T-helper 1 cell treated with Interleukin-12 subunit alpha and Interleukin-12 subunit beta and Interleukin-4 antibody, amounts not matched to agents 30 μg/mL and 1 μg/mL, for 36 hours (primary cell): ENCODE data around the gene AARS2.
"Not testable (repeated sequence)": the region's sequence is repeated elsewhere in the genome, so short reads cannot be mapped to it uniquely, and the experiment has no call there.

Experiments
- H3K27ac Mint-ChIP-seq: one replicate; pipeline ENCODE4 v1.8.0; 2021; ENCODE audit warnings: mild to moderate bottlenecking, mixed read lengths
- H3K27me3 Mint-ChIP-seq: one replicate; pipeline ENCODE4 v1.8.0; 2021; ENCODE audit warnings: low read depth, mixed read lengths
- H3K36me3 Mint-ChIP-seq: one replicate; pipeline ENCODE4 v1.8.0; 2021; ENCODE audit warnings: low read depth, mixed read lengths
- H3K4me1 Mint-ChIP-seq: one replicate; pipeline ENCODE4 v1.8.0; 2021; ENCODE audit warnings: low read depth, mixed read lengths
- H3K4me3 Mint-ChIP-seq: one replicate; pipeline ENCODE4 v1.8.0; 2021; ENCODE audit warnings: mild to moderate bottlenecking, moderate library complexity, mixed read lengths
- H3K9me3 Mint-ChIP-seq: one replicate; pipeline ENCODE4 v1.8.0; 2021; ENCODE audit warnings: mixed read lengths

The AARS2 gene

DNA sequence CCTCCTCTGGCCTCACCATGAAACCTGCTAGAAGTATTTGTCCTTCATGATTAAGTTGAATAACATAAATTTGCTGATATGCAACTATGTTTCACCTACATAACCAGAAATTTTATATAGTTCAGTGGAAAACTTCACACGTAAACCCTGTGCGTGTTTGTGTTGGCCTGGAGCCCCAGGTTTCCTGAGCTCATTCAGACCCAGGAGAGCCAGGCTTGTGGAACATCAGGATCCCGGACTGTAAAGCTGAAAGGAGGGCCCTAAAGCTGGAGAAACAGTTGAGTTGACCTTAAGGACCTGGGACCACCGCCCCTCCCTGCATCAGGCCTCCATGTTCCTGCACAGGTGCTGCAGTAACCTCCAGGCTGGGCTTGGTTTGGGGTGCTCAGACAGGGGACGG, 26.2 kb upstream of the AARS2 start:
- H3K36me3 Mint-ChIP-seq: no peaks in the 10 kb centered on the region
- H3K4me3 Mint-ChIP-seq: no peak overlapping the region
- no peaks in the 10 kb centered on the region for H3K4me1 Mint-ChIP-seq
- peaks cover 32% of the 10 kb centered on the region for H3K27me3 Mint-ChIP-seq
- no peaks in the 10 kb centered on the region for H3K9me3 Mint-ChIP-seq
- H3K27ac Mint-ChIP-seq: no peak overlapping the region

DNA sequence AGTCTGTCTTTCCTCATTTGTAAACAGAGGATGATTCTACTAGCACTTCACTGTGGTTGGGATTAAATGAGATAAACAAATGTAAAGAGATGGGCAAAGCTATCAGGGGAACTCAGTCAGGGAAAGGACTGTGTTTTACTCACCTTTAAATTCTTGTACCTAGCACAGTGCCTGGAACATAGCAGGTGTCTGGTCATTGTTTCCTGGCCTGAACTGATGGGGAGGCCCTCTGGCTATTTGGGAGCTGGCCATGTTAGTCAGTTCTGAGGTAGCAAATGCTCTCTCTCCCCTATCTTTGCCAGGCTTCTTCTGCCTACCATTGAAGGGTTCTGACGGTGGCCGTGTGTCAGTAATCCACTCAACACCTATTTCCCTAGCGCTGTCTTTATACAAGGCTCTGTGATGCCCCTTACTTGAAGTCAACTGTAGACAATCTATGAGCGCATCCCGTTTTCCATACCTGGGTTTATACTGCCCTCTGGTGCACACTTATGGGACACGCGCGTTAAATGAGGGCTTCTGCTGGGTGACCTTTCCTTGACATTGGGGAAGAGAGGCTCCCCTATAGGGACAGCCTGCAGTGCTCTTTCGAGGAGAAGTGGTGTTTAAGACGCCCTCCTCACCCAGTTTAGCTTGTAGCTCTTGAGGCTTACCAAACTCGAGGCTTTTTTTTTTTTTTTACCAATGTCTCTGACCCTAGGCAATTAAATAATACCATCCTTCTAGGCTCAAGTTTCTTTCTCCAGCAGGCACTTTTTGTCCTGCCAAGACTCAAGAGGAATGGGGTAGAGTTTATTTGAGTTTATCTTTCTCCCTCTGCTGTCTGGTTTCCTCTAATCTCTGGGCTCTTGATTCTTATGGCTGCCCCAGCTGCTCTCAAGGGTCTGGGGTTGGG, 25.3 kb upstream of the AARS2 start:
- no peak overlapping the region for H3K27ac Mint-ChIP-seq
- no peak overlapping the region for H3K4me3 Mint-ChIP-seq
- peaks cover 27% of the 10 kb centered on the region for H3K27me3 Mint-ChIP-seq

DNA sequence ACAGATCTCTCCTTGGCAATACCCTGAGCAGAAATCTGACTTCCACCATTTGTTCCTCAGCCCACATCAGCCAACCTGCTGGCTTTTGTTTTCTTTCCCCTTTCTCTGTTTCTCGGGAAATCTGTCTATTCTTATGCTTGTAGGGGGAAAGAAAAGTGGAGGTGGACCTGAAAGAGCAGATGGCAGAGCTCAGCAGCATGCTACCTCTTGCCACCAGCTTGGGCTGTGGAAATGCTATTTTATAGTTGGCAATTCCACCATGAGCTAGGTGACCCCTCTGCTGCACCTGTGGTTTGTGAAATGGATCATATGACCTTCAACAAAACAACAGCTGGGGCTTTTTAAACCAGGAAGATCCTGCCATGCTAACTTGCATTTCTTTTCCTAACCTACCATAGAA, 22.5 kb upstream of the AARS2 start:
- no peaks in the 10 kb centered on the region for H3K9me3 Mint-ChIP-seq
- H3K4me3 Mint-ChIP-seq: no peak overlapping the region
- H3K4me1 Mint-ChIP-seq: no peaks in the 10 kb centered on the region
- no peak overlapping the region for H3K27ac Mint-ChIP-seq
- H3K36me3 Mint-ChIP-seq: no peaks in the 10 kb centered on the region
- peaks cover 9% of the 10 kb centered on the region for H3K27me3 Mint-ChIP-seq

More for the DNA sequence above, 25.3 kb upstream of the AARS2 start:
- H3K36me3 Mint-ChIP-seq: no peaks in the 10 kb centered on the region
- no peaks in the 10 kb centered on the region for H3K4me1 Mint-ChIP-seq
- H3K9me3 Mint-ChIP-seq: no peaks in the 10 kb centered on the region

DNA sequence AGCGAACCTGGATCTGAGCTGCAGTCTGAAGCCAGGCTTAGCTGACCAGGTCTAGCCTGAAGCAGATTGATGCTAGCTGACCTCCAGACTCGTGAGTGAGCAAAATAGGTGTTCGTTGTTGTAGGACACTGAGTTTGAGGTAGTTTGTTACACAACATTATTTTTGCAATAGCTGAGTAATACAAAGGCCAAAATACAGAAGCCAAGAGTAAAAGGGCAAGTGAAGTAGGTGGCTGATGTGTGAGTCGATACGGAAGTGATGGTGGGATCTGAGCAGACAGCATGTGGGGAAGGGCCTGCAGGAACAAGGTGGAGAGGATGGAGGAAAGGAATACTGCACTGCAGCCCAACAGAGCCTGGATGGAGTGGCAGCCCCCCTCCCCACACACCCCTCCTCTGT, 20.8 kb upstream of the AARS2 start:
- Mint-ChIP-seq H3K4me1 (no peaks in the 10 kb centered on the region), H3K36me3 (no peaks in the 10 kb centered on the region), H3K27ac (no peak overlapping the region), H3K27me3 (peaks cover 26% of the 10 kb centered on the region), H3K9me3 (no peaks in the 10 kb centered on the region), H3K4me3 (no peak overlapping the region)

DNA sequence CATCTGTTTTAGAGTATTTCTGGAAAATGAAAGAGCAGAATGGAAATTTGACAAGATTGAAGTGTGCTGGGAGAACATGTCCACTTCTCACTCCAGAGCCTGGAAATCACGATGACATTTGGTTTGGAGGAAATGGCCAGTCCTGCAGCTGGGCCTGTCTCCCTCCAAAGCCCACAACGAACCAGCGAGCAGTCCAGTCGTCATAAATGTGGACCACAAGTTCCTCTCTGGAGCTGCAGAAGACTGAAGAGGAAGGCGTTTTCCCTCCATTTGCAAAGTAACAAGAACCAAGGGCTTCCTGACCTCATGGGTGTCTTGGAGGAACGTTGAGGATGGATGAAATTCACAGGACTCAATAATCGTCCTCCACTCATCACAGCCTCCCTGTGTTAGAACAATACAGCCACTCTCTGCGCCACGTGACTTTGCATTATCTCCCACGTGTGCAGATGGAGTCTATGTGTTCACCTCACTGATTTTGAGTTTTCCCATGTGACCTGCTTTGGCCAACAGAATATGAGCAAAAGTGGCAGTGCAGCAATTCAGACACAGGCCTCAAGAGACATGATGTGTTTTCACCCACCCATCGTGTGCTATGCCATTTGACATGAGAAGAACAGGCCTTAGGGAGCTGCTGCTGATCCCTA, 20.2 kb upstream of the AARS2 start:
- H3K27ac Mint-ChIP-seq: no peak overlapping the region
- peaks cover 32% of the 10 kb centered on the region for H3K27me3 Mint-ChIP-seq
- H3K9me3 Mint-ChIP-seq: no peaks in the 10 kb centered on the region
- no peaks in the 10 kb centered on the region for H3K4me1 Mint-ChIP-seq
- no peaks in the 10 kb centered on the region for H3K36me3 Mint-ChIP-seq
- H3K4me3 Mint-ChIP-seq: no peak overlapping the region

DNA sequence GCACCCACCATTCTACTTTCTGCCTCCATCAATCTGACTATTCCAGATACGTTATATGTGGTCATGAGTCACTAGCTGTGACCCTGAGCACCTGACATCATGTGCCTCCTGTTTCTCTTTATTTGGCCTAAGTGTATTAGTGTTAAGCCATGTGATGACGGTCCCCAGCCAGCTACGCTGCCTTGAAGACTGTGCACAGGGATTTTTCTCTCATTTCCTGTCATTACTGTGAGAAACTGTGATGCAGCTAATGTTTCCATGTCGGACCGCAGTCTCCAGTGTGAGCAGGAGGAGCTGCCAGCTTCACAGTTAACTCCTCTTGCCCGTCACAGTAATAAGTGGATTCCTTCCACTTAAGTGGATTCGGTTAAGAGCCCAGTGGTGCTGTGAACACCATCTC, 19.4 kb upstream of the AARS2 start:
- H3K27ac Mint-ChIP-seq: no peak overlapping the region
- no peaks in the 10 kb centered on the region for H3K36me3 Mint-ChIP-seq
- peaks cover 39% of the 10 kb centered on the region for H3K27me3 Mint-ChIP-seq
- no peaks in the 10 kb centered on the region for H3K9me3 Mint-ChIP-seq
- H3K4me3 Mint-ChIP-seq: no peak overlapping the region
- H3K4me1 Mint-ChIP-seq: no peaks in the 10 kb centered on the region

DNA sequence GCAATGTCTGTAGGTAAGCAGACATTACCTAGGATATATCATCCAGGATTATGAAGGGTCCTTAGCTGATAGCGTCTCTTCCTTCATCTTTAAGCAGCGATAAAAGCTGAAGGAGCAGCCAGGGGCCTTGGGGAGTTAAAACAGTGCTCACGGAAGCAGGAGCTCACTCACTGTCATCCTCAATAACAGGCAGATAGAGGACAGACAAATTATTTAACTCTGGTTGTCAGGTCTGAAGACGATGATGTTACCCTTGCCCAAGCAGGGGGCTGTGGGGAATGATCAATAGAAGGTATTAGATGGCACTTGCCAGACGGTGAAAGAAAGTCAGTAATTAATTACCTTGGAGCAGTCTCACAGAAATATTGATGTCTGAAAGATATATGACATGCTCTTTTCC, 16.7 kb upstream of the AARS2 start:
- Mint-ChIP-seq H3K9me3 (no peaks in the 10 kb centered on the region), H3K4me1 (no peaks in the 10 kb centered on the region), H3K4me3 (no peak overlapping the region), H3K27ac (no peak overlapping the region), H3K36me3 (no peaks in the 10 kb centered on the region), H3K27me3 (peaks cover 45% of the 10 kb centered on the region)

DNA sequence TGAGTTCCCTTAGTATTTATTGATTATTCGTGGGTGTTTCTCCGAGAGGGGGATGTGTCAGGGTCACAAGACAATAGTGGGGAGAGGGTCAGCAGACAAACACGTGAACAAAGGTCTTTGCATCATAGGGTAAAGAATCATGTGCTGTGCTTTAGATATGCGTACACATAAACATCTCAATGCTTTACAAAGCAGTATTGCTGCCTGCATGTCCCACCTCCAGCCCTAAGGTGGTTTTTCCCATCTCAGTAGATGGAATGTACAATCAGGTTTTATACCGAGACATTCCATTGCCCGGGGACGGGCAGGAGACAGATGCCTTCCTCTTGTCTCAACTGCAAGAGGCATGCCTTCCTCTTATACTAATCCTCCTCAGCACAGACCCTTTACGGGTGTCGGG, 15.1 kb upstream of the AARS2 start:
- H3K4me3 Mint-ChIP-seq, H3K36me3 Mint-ChIP-seq, H3K27ac Mint-ChIP-seq, H3K4me1 Mint-ChIP-seq, H3K9me3 Mint-ChIP-seq: not testable (repeated sequence)
- H3K27me3 Mint-ChIP-seq: peaks cover 41% of the 10 kb centered on the region

DNA sequence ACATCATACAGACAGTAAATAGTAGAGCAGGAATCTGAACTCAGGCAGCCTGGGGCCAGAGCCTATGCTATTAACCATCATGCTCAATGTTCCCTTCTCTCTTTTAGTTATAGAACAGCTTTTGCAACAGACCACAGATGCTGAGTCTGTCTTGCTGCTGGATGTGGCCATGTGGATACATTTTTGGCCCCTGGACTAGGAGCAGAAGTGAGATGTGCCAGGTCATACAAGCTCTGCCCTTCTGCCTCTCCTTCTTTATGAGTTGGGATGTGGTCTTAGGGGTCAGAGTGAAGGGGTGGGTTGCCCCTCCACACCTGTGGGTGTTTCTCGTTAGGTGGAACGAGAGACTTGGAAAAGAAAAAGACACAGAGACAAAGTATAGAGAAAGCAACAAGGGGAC, 14.6 kb upstream of the AARS2 start:
- Mint-ChIP-seq H3K27me3 (peaks cover 41% of the 10 kb centered on the region), H3K9me3 (no peaks in the 10 kb centered on the region)

DNA sequence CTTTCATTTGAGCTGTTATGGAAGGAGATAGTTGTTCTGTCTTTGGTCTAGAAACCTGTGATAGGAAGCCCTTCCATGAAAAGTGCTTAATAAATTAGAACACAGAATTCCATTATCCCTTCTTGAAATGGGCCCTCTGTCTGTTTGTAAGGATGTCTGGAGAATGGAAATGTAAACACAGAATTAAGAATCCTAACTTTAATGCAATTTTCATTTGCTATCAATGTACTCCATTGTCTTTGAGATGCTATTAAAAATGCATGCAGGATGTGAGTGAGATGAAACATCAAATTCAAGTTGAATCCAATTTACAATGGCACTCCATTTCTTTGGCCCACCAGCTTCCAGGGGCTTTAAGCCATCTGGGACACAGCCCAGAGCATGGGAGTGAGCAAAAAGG, 13.9 kb upstream of the AARS2 start:
- Mint-ChIP-seq H3K4me1 (no peaks in the 10 kb centered on the region), H3K9me3 (no peaks in the 10 kb centered on the region), H3K36me3 (no peaks in the 10 kb centered on the region), H3K27me3 (peaks cover 39% of the 10 kb centered on the region), H3K27ac (no peak overlapping the region), H3K4me3 (no peak overlapping the region)

More for the DNA sequence above, 14.6 kb upstream of the AARS2 start:
- H3K4me3 Mint-ChIP-seq: no peak overlapping the region
- H3K36me3 Mint-ChIP-seq: no peaks in the 10 kb centered on the region
- H3K4me1 Mint-ChIP-seq: no peaks in the 10 kb centered on the region
- H3K27ac Mint-ChIP-seq: no peak overlapping the region

DNA sequence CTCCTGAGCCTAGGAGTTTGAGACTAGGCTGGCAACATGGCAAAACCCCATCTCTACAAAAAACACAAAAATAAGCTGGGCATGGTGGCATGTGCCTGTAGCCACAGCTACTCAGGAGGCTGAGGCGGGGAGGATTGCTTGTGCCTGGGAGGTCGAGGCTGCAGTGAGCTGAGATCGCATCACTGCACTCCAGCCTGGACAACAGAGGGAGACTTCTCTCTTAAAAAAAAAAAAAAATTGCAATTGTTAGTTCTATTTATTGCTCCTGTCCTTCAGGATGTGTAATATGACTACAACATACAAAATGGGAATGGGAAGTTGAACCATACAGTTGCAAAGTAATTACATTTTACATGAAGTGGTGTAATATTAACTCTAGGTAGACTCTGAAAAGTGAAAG, 8.1 kb upstream of the AARS2 start:
- no peak overlapping the region for H3K27ac Mint-ChIP-seq
- no peaks in the 10 kb centered on the region for H3K4me1 Mint-ChIP-seq
- H3K27me3 Mint-ChIP-seq: peaks cover 39% of the 10 kb centered on the region
- H3K36me3 Mint-ChIP-seq: no peaks in the 10 kb centered on the region
- H3K4me3 Mint-ChIP-seq: no peak overlapping the region
- H3K9me3 Mint-ChIP-seq: no peaks in the 10 kb centered on the region

DNA sequence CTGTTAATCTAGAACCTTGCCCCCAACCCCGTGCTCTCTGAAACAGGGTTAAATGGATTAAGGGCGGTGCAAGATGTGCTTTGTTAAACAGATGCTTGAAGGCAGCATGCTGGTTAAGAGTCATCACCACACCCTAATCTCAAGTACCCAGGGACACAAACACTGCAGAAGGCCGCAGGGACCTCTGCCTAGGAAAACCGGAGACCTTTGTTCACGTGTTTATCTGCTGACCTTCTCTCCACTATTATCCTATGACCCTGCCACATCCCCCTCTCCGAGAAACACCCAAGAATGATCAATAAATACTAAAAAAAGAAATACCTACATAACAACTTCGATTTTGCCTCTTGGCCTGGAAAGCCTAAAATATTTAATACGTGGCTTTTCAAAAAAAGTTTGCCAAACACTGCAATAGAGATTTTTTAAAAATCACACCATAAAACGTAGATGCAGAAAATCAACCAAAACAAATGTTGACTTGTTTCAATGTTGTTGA, 4.0 kb upstream of the AARS2 start:
- H3K9me3 Mint-ChIP-seq, H3K4me3 Mint-ChIP-seq, H3K27ac Mint-ChIP-seq, H3K4me1 Mint-ChIP-seq, H3K36me3 Mint-ChIP-seq: not testable (repeated sequence)
- H3K27me3 Mint-ChIP-seq: peaks cover 37% of the 10 kb centered on the region

DNA sequence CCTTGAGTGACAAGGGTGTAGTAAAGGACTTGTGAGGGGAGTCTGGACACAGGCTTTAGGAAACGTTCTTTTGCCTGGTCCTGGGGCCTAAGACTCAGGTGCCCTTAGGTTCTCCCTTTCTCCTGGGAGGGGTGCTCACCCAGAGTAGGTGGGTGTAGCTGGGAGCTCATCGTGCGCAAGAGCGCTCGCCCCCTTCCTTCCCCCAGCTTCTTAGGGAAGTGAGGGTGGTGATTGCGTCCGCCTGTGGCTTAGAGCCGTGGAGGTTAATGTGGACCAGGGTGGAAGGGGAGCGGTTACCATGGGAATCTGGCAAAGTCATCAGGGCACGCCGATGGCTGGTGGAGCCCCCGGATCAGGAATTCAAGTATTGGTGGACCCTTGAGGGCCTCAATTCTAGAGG, 3.3 kb upstream of the AARS2 start:
- peaks cover 37% of the 10 kb centered on the region for H3K27me3 Mint-ChIP-seq
- no peaks in the 10 kb centered on the region for H3K9me3 Mint-ChIP-seq
- peaks cover 13% of the 10 kb centered on the region for H3K4me1 Mint-ChIP-seq
- H3K4me3 Mint-ChIP-seq: no peak overlapping the region
- peaks cover 2% of the 10 kb centered on the region for H3K36me3 Mint-ChIP-seq
- H3K27ac Mint-ChIP-seq: no peak overlapping the region

DNA sequence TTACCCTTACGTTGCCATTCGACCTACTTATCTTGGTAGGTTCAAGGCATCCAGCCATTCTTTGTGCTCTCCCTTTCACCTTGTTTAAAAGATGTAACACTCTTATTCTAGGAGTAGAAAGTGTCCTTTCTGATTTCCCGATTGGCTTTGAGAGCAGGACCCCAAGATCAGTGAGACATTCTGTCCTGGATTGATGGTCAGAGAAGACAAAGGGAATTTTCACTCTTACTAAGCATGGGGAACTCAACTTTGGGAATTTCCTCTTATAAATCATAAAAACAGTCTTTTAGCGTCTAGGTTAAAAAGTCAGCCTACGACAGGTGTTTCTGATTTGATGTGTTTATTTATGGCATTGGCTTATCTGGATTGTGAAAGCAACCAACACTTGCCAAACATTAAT, 2.8 kb upstream of the AARS2 start:
- Mint-ChIP-seq H3K27me3 (peaks cover 32% of the 10 kb centered on the region), H3K4me3 (no peak overlapping the region), H3K9me3 (no peaks in the 10 kb centered on the region), H3K27ac (no peak overlapping the region), H3K36me3 (peaks cover 3% of the 10 kb centered on the region), H3K4me1 (peaks cover 13% of the 10 kb centered on the region)

DNA sequence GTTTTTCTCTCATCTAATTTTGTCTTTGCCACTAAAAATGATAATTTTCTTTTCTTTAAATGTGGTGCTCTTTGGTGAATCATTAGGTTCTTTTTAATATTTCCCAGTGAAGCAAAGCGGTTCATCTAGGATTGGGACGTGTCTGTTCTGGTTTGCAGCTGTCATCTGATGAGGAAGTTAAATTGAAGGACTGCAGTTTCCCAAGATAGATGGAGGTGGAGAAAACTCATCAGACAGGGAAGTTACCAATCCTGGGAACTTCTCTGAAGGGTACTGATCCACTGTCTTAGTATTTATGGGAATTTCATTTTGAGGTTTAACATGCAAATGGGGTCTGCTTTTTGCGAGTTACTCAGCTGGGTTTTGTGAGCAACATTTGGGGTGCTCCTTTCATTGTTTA, 2.4 kb upstream of the AARS2 start:
- Mint-ChIP-seq H3K27ac (no peak overlapping the region), H3K36me3 (peaks cover 6% of the 10 kb centered on the region), H3K9me3 (no peaks in the 10 kb centered on the region), H3K4me1 (peaks cover 13% of the 10 kb centered on the region), H3K4me3 (no peak overlapping the region), H3K27me3 (peaks cover 28% of the 10 kb centered on the region)
